T follicular helper cell (primary cell): ENCODE measurements around the gene C2orf78.

Experiments
- DNase-seq: peaks from one replicate; pipeline ENCODE4 v3.0.0-alpha.2; 2020; ENCODE audit warnings: low read depth

C2orf78 gene

GRCh38 chr2:73839653-73840411 lies 55.8 kb downstream of the C2orf78 start:
- no peak for DNase-seq

DNA sequence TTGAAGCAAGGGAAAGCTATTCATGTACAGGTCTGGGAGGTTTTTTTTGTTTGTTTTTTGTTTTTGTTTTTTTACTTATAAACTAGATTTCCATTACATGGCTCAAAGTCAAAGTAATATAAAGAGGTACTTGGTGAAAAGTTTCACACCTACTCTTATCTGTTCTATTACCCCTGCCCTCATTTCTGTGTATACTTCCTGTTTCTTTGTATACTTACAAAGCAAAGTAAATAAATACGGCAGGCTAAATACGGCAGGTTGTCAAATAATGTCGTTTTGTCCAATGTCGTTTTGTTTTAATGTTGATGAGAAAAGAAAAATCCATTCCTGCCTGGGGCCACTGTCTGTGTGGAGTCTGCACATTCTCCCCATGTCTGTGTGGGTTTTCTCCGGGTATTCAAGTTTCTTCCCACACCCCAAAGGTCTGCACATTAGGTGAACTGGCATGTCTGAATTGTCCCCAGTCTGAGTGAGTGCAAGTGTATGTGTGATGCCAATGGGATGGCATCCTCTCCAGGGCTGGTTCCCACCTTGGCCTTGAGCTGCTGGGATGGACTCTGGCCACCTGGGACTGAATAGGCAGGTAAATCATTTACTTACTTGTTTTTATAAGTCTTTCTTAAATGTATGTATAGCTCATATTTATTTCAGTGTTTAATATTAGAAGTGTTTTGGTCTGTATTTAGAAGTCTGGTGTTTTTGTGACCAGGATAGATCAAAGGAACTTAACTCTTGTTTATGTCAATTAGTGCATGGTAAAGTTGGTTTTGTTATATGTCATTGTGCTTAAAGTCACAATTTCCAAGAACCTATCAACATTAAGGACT lies 58.1 kb downstream of the C2orf78 start:
- DNase-seq: no peak

DNA sequence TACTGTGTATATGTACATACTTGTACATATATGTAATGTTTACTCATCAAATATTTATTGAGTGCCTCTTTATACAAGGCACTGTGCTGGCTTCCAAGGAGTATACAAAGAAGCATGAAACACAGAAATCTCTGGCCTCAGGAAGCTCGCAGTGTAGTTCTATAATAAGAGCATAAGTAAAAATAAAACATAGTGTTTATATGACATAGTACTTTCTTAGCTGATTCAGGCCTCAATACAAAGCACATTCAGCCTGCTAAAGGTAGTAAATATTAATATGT lies 58.7 kb downstream of the C2orf78 start:
- no peak for DNase-seq

DNA sequence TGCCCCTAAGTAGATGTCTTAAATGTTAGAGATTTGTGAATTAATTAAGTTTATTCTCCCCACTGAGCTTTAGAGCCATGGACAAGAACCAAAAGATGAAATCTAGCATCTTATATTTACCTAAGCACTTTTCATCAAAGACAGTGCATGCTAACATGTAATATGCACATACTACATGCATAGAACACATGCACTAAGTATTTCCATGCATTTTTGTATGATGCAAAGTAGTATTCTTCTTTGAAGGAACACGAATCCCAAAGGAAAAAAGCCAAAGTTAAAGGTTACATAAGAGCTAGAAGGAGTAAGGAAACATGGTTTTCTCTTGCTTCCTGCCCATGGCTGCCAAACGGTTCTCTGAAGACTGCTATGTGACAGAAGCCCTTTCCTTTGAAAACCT lies 60.1 kb downstream of the C2orf78 start:
- no peak for DNase-seq

GRCh38 chr2:73850009-73850408 lies 66.0 kb downstream of the C2orf78 start:
- no peak for DNase-seq

- no peak for DNase-seq
Measured at GRCh38 chr2:73851274-73851673, 67.3 kb downstream of the C2orf78 start.

DNA sequence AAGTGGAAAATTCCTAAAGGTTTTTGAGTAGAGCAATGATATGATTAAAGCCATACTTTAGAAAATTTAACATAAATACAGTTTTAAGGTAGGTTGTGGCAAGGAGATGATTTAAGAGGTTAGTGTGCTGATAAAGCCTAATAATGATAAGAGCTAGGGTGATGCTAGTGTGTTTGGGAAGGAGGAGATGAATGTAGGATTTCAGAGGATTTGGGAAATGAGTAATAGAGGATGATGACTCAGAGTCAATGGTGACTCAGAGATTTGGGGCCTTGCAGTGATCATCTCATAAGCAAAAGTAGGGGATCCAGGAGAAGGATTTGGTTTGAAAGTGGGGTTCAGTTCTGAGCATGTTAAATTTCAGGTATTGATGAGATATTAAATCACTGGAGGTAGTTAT lies 68.0 kb downstream of the C2orf78 start:
- no peak for DNase-seq

DNA sequence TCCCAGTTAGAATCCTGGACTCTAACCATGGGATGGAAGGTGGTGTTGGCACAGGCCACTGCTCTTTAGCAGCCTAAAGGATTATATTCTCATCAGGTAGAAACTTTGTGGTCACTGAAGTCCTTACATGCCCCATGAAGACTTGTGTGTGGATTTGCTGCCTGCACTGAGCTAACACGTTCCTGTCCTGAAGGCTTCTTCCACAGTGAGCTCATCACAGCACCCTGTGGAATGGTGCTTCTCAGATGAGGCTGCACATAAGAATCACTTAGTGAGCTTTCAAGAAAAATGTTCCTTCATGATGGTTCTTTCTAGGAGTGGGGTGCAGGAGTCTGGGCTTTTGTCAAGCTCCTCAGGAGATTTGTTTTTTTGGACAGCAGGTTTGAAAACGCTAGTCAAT lies 71.5 kb downstream of the C2orf78 start:
- DNase-seq: no peak

DNA sequence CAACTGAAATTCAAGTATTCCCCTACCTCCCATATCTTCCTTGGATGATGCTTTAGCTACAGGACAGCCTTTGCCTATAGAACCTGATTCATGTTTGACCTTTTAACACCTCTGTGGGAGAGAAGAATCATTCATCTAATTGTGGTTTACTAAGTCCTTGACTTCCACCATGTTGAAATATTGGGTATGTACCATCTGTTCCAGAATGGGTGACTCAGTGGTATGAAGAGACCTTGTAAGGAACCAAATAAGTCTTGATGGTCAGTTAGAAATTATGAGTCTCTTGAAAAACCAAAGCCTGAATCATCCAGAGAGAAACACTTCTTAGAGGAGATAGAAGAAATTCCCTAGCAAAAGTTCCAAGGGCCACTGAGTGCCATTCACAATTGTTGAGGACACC lies 72.2 kb downstream of the C2orf78 start:
- DNase-seq: no peak

- no peak for DNase-seq
Measured at GRCh38 chr2:73859721-73860586, 76.0 kb downstream of the C2orf78 start.

DNA sequence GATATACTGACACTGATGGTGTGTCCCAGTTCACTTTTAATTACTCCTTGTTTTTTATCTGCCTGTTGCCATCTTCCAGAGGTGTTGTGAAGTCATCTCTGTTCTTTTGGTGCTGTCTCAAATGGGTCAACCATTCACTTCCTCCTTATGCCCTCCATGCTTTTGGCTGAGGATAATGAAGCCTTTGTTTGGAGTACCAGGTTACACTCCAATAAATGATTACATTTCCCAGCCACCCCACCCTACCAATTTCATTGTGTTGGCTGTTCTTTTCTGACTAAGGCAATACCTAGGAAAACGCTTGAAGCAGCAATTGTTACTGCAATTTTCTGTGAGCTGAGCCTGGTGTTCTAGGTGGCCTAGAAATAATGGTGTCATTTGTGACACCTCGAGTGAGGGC lies 79.0 kb downstream of the C2orf78 start:
- DNase-seq: no peak
